Loucy (cell line): ENCODE data around the gene MPC1.

Experiments used
- H2AFZ ChIP-seq: fragments of 200-600 bp; sonication (generic); 2 replicates; pipeline ENCODE4 v1.6.0; 2016; ENCODE audit warnings: antibody characterized with exemption, mild to moderate bottlenecking, low read length, moderate library complexity
- H3F3A ChIP-seq: fragments of 200-600 bp; 2 replicates; pipeline ENCODE4 v1.6.0; 2016; ENCODE audit warnings: antibody characterized with exemption, low read depth, mild to moderate bottlenecking
- H3K27me3 ChIP-seq: fragments of 200-600 bp; sonication (generic); 2 replicates; pipeline ENCODE4 v1.6.1; 2014; ENCODE audit warnings: low read length, mild to moderate bottlenecking; ENCODE audit not compliant: insufficient read depth, poor library complexity, severe bottlenecking
- H3K36me3 ChIP-seq: fragments of 200-600 bp; sonication (generic); 2 replicates; pipeline ENCODE4 v1.6.1; 2016; ENCODE audit warnings: low read length; ENCODE audit not compliant: insufficient read depth
- H3K4me1 ChIP-seq: fragments of 200-600 bp; sonication (generic); 2 replicates; pipeline ENCODE4 v1.5.1; 2014; ENCODE audit warnings: low read length, mild to moderate bottlenecking; ENCODE audit not compliant: insufficient read depth, poor library complexity, severe bottlenecking
- H3K4me2 ChIP-seq: fragments of 200-600 bp; sonication (generic); 2 replicates; pipeline ENCODE4 v1.6.0; 2014; ENCODE audit warnings: antibody characterized with exemption, low read length, low read depth, mild to moderate bottlenecking; ENCODE audit not compliant: poor library complexity, severe bottlenecking
- H3K4me3 ChIP-seq: fragments of 200-600 bp; sonication (generic); 2 replicates; pipeline ENCODE4 v1.5.1; 2014; ENCODE audit warnings: low read length, mild to moderate bottlenecking, mixed read lengths; ENCODE audit not compliant: poor library complexity, severe bottlenecking
- H3K79me2 ChIP-seq: fragments of 200-600 bp; sonication (generic); 2 replicates; pipeline ENCODE4 v1.6.1; 2014; ENCODE audit warnings: low read length; ENCODE audit not compliant: insufficient read depth
- H3K9ac ChIP-seq: fragments of 200-600 bp; sonication (generic); 2 replicates; pipeline ENCODE4 v1.6.0; 2014; ENCODE audit warnings: mild to moderate bottlenecking, low read depth, low read length, moderate library complexity; ENCODE audit not compliant: poor library complexity, severe bottlenecking
- H3K9me2 ChIP-seq: fragments of 200-600 bp; sonication (generic); replicated peaks from 2 replicates; pipeline ENCODE4 v1.6.1; 2016; ENCODE audit warnings: low read depth, low read length, mixed read lengths
- H3K9me3 ChIP-seq: fragments of 200-600 bp; sonication (generic); 2 replicates; pipeline ENCODE4 v1.6.1; 2014; ENCODE audit warnings: mild to moderate bottlenecking, antibody characterized with exemption, low read length, low read depth; ENCODE audit not compliant: insufficient read depth
- H4K20me1 ChIP-seq: fragments of 200-600 bp; sonication (generic); 2 replicates; pipeline ENCODE4 v1.6.0; 2014; ENCODE audit warnings: antibody characterized with exemption, low read length, mild to moderate bottlenecking; ENCODE audit not compliant: insufficient read depth, poor library complexity, severe bottlenecking
- EZH2phosphoT487 ChIP-seq: fragments of 200-600 bp; IDR thresholded peaks from 2 replicates; pipeline ENCODE4 v1.6.1; 2018; ENCODE audit warnings: antibody characterized with exemption, mild to moderate bottlenecking, moderate library complexity, borderline replicate concordance
- TF ChIP-seq, protein P1 (sequence below): fragments of 200-600 bp; sonication (generic); conservative IDR thresholded peaks from 2 replicates; pipeline ENCODE4 v1.5.1; 2014; ENCODE audit warnings: mild to moderate bottlenecking, antibody characterized with exemption, low read length

The MPC1 gene

GRCh38 chr6:166318227-166318626 lies 64.5 kb downstream of the MPC1 start:
- Histone ChIP-seq H3K79me2 (no peaks in the 10 kb centered on the region), H3K4me1 (no peaks in the 10 kb centered on the region), H4K20me1 (no peaks in the 10 kb centered on the region), H3K36me3 (peaks cover 32% of the 10 kb centered on the region), H3K4me3 (no peak overlapping the region), H2AFZ (no peak overlapping the region), H3K9ac (no peak overlapping the region), H3F3A (no peaks in the 10 kb centered on the region), H3K27me3 (no peaks in the 10 kb centered on the region), H3K9me2 (no peaks in the 10 kb centered on the region), H3K9me3 (no peaks in the 10 kb centered on the region), H3K4me2 (no peak overlapping the region)
- TF ChIP-seq EZH2phosphoT487: no peak
- TF ChIP-seq, protein P1, sequence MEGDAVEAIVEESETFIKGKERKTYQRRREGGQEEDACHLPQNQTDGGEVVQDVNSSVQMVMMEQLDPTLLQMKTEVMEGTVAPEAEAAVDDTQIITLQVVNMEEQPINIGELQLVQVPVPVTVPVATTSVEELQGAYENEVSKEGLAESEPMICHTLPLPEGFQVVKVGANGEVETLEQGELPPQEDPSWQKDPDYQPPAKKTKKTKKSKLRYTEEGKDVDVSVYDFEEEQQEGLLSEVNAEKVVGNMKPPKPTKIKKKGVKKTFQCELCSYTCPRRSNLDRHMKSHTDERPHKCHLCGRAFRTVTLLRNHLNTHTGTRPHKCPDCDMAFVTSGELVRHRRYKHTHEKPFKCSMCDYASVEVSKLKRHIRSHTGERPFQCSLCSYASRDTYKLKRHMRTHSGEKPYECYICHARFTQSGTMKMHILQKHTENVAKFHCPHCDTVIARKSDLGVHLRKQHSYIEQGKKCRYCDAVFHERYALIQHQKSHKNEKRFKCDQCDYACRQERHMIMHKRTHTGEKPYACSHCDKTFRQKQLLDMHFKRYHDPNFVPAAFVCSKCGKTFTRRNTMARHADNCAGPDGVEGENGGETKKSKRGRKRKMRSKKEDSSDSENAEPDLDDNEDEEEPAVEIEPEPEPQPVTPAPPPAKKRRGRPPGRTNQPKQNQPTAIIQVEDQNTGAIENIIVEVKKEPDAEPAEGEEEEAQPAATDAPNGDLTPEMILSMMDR: no peak

DNA sequence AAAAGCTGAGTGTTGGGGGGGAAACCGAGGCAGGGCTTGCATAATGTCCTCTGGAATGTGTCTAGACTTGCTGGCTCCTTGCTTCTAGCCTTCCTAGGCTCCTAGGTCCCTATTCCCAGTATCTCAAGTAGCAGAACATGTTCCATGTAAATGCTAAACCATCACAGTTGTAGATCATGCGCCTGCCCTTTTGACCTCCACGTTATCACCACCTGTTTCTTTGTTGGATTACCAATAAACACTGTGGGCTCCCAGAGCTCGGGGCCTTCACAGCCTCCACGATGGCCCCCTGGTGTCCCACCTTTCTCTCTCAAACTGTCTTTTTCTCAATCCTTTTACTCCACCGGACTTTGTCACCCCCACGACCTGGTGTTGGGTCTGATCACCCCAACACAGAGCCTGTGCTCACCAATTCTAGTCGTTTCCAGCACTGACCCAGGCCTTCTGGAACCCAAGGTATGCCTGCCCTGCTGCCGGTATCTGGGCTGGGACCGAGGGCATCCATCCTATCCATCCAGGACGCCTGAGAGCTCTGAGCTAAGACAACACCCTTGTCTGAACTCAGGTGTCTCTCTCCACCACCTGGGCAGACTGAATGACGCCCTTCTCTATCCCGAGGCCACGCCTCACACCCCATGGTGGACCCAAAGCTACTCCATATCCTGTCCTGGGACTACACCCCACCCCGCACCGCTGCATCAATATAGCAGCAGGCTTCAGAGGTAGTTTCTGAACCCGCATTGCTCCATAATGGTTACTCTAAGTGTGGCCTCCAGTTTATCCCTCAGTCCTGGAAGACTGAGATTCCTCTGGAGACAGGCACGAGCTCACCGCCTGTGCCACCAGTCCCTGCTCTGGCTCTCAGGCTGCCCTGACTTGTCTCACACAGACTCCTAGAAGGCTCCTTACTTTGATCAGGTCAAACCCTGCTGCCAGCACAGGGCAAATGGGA lies 65.2 kb downstream of the MPC1 start:
- Histone ChIP-seq H4K20me1 (no peaks in the 10 kb centered on the region), H3K9ac (no peak overlapping the region), H3K9me3 (no peaks in the 10 kb centered on the region), H3K4me3 (no peak overlapping the region), H3K36me3 (peaks cover 25% of the 10 kb centered on the region), H3K4me2 (no peak overlapping the region), H3K79me2 (no peaks in the 10 kb centered on the region), H3K4me1 (no peaks in the 10 kb centered on the region), H3K27me3 (no peaks in the 10 kb centered on the region), H3F3A (no peaks in the 10 kb centered on the region), H3K9me2 (no peaks in the 10 kb centered on the region), H2AFZ (no peak overlapping the region)
- TF ChIP-seq, protein P1: no peak
- no peak for TF ChIP-seq EZH2phosphoT487

DNA sequence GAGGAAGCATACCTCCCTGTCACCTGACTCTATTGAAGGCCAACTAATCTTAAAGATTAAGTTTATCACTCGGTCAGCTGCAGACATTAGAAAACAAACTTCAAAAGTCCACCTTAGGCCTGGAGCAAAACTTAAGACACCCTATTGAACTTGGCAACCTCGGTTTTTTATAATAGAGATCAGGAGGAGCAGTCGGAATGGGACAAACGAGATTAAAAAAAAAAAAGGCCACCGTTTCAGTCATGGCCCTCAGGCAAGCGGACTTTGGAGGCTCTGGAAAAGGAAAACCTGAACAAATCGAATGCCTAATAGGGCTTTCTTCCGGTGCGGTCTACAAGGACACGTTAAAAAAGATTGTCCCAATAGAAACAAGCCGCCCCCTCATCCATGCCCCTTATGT lies 67.3 kb downstream of the MPC1 start:
- H3K27me3 ChIP-seq: no peaks in the 10 kb centered on the region
- H3K4me2 ChIP-seq: no peak overlapping the region
- H3K79me2 ChIP-seq: no peaks in the 10 kb centered on the region
- H3F3A ChIP-seq: no peaks in the 10 kb centered on the region
- H3K9ac ChIP-seq: no peak overlapping the region
- H3K4me3 ChIP-seq: no peak overlapping the region
- no peaks in the 10 kb centered on the region for H3K4me1 ChIP-seq
- H4K20me1 ChIP-seq: no peaks in the 10 kb centered on the region
- H3K9me2 ChIP-seq: no peaks in the 10 kb centered on the region
- H2AFZ ChIP-seq: no peak overlapping the region
- H3K36me3 ChIP-seq: peaks cover 7% of the 10 kb centered on the region; the same call in 1 of the 2 replicates
- no peaks in the 10 kb centered on the region for H3K9me3 ChIP-seq
- TF ChIP-seq, protein P1: no peak
- TF ChIP-seq EZH2phosphoT487: no peak
